NCI-H1105 (cell line): ENCODE measurements around the gene AMZ2.
"Not testable (repeated sequence)": the region's sequence is repeated elsewhere in the genome, so short reads cannot be mapped to it uniquely, and the experiment has no call there.

Source experiments
- DNase-seq: peaks from one replicate; lab custom pipeline; 2025; lab: John Stamatoyannopoulos, UW

Gene AMZ2, protein sequence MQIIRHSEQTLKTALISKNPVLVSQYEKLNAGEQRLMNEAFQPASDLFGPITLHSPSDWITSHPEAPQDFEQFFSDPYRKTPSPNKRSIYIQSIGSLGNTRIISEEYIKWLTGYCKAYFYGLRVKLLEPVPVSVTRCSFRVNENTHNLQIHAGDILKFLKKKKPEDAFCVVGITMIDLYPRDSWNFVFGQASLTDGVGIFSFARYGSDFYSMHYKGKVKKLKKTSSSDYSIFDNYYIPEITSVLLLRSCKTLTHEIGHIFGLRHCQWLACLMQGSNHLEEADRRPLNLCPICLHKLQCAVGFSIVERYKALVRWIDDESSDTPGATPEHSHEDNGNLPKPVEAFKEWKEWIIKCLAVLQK

DNA sequence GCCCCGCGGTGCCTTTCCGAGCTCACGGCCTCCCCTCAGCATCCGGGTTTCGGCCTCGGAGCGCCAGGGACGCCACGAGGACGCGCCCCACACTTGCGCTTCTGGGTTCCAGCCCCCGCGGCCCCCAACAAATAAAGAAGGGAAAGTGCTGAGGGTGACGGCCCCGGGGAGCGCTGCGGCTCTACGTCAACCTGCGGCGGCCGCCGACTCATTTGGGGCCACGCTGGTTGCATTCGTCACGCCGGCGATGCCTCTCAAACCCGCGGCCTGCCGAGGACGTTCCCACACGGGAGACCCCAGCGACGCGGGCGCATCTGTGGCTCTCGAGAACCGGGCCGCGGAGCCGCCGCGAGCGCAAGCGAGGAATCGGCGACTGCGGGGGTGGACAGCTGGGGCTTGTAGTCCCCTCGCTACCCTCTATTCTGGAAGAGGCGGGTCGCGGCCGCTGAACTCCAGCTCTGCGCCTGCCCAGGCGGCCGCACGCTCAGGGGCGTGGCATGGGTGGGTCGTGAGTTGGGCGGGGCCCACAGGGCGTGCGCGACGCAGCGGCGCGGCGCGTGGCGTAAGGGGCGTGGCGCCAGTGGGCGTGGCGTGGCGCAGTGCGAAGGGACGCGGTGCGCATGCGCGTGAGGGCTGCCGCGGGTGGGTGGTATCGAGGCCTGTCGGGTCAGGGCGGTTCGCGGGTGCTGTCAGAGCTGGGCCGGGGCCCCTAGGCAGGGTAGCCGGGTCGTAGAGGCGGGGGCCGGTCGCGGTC, at the start of gene AMZ2:
TSS of gene AMZ2 (plus strand) at position 599 of the 754 bp plus-strand sequence. CDS start 2,145 bp downstream, outside the sequence.
- peak; percentile 90 for DNase-seq

DNA sequence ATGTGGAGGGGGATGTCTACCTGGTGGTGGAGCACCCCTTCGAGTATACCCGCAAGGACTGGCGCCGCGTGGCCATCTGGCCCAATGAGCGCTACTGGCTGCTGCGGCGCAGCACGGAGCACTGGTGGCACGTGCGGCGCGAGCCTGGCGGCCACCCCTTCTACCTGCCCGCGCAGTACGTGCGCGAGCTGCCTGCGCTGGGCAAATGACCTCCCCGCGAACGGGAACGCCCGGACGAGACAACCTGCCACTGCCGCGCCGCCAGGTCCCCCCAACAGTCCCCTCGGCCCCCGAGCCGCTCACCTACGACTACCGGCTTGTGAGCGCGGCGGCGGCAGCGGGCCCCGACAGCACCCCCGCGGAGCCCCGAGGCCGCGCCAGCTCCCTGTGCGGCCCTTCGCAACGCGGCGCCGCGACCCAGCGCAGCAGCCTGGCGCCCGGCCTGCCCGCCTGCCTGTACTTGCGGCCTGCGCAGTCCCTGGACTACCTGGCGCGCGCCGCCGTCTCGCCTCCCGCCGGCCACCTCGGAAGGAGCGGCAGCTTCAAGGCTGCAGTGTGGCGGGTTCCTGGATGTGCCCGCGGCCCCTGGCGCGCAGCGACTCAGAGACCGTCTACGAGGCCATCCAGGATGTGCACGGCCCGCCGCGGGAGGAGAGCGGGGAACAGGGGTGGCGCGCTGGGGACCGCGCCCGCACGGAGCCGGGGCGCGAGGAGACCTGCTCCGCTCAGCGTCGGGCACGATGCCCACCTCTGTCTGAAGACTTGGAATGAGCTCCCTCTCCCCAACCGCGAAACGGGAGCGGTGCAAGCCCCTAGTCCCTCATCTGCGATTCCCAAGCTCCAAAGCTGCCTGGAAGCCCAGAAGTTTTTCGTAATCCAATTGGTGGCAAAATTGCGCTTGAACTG, 48.7 kb upstream of the AMZ2 start:
- peak; percentile 44 for DNase-seq

GRCh38 chr17:68199837-68200688, 47.8 kb upstream of the AMZ2 start:
- DNase-seq = peak; percentile 42

DNA sequence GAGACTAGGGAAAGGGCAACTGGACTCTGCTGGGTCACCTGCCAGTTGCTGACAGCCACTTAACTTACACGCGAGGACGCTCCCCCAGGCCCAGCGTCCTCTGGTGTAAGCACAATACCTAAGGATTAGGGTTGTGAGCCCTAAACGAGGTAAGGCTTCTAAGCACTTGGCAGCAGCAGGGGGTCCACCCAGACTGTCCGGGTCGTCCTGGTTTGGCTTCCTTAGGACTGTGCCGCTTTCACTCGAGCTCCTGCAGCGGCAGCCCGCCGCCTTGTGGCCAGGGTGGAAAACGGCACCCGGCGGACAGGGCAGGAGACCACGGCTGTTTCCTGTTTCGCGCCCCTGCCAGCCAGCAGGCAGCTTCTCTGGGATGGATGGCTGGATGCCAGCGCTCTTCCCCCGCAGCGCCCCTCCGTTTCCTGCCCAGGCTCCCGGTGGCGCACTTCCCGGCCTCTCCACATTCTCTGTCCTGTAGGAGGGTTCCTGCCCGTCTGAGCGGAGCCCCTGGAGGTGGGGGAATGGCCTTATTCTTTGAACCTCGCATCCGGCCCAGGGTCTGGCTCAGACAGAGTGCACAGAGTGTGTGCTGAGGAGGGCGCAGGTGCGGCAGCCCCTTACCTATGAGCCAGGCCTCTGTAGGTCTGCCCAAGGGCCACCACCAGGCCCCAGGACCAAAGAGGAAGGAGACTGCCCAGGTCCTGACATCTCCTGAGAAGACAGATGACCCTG, 47.0 kb upstream of the AMZ2 start:
- DNase-seq = peak; percentile 61

- DNase-seq = not testable (repeated sequence)
Observed at GRCh38 chr17:68201418-68201771, 46.4 kb upstream of the AMZ2 start.

DNA sequence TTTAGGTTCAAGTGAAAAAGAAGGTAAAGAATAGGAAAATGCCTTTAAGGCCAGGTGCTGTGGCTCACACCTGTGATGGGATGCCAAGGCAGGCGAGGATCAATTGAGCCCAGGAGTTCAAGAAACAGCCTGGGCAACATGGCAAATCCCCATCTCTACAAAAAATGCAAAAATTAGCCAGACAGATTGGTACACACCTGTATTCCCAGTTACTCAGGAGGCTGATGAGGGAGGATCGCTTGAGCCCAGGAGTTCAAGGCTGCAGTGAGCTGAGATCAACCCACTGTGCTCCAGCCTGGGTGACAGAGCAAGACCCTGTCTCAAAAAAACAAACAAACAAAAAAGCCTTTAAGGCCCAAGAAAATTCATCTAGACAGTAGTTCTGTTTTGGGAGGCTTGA, 45.5 kb upstream of the AMZ2 start:
- not testable (repeated sequence) for DNase-seq

- no peak for DNase-seq
Observed at GRCh38 chr17:68204736-68205135, 43.1 kb upstream of the AMZ2 start.

GRCh38 chr17:68205251-68205807, 42.5 kb upstream of the AMZ2 start:
- DNase-seq = peak; percentile 83

DNA sequence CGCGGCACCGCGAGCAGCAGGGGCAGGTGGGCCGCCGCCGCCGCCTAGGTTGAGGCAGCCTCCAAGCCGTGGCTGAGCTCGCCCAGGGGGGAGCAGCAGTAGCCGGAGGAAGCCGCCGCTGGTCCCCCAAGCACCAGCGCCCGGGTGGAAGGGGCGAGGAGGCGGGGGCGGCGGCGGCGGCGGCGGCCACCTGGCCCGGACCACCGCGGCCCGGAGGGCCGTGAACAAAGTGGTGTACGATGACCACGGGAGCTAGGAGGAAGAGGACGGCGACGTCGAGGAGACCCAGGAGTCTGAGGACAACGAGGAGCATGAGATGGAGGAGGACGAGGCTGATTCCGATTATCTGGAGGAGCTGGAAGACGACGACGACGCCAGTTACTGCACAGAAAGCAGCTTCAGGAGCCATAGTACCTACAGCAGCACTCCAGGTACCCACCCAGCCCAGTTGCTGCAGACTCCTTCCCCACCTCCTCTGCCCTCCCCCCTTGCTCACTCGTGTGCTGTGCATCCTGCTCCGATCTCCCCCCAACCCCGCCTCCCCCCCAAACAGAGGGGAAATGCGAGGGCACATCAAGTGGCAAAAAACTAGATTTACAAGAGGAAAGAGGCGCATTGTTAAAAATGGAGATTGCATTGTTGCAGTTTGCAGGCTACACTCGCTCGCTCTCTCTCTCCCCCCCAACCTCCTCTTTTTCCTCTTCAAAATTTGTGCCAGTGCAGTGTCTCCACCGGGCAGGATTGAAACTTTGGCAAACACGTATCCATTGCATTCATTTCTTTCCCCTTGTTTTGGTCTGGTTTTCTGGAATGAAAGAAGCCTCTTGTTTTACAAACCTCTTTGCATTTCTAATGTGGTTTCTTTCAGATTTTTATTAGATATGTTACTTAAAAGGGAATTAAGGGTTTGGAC, 41.8 kb upstream of the AMZ2 start:
- DNase-seq = peak; percentile 10

GRCh38 chr17:68207651-68208253, 40.1 kb upstream of the AMZ2 start:
- no peak for DNase-seq

DNA sequence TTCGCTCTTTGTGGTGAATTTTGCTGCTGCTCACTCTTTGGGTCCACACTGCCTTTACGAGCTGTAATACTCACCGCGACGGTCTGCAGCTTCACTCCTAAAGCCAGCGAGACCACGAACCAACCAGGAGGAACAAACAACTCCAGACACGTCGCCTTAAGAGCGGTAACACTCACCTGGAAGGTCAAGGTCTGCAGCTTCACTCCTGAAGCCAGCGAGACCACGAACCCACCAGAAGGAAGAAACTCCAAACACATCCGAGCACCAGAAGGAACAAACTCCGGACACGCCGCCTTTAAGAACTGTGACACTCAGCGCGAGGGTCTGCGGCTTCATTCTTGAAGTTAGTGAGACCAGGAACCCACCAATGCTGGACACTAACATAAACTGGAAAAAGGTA, 39.2 kb upstream of the AMZ2 start:
- not testable (repeated sequence) for DNase-seq

DNA sequence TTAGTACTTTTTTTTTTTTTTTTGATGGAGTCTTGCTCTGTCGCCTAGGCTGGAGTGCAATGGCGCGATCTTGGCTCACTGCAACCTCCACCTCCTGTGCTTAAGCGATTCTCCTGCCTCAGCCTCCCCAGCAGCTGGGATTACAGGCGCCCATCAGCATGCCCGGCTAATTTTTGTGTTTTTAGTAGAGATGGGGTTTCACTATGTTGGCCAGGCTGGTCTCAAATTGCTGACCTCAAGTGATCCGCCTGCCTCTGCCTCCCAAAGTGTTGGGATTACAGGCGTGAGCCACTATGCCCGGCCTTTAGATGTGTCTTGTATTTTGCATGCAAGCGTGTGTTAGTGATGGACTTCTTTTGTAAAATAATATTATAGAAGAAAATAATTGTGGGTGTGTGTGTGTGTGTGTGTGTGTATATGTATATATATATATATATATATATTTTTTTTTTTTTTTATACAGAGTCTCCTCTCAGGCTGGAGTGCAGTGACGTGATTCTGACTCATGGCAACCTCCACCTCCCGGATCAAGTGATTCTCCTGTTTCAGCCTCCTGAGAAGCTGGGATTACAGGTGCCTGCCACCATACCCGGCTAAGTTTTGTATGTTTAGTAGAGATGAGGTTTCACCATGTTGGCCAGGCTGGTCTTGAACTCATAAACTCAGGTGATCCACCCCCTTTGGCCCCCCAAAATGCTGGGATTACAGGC, 38.5 kb upstream of the AMZ2 start:
- not testable (repeated sequence) for DNase-seq

- DNase-seq = no peak
Observed at GRCh38 chr17:68210570-68211315, 37.1 kb upstream of the AMZ2 start.

GRCh38 chr17:68213428-68214411, 34.1 kb upstream of the AMZ2 start:
- DNase-seq = not testable (repeated sequence)

DNA sequence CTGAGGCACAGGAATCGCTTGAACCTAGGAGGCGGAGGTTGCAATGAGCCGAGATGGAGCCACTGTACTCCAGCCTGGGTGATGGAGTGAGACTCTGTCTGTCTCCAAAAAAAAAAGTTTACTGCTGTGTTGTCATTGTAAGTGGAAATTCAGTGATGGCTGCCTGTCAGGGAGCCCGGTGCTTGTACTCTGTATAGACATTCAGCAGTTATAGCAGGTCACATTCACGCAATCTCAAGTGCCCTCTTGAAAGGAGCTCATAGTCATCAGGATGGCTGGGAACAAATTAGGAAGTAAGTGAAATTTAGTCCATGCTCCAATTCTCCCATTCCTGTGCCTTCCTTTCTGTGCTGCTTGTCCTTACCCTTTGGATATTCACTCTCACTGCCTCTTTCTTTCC, 32.4 kb upstream of the AMZ2 start:
- not testable (repeated sequence) for DNase-seq

DNA sequence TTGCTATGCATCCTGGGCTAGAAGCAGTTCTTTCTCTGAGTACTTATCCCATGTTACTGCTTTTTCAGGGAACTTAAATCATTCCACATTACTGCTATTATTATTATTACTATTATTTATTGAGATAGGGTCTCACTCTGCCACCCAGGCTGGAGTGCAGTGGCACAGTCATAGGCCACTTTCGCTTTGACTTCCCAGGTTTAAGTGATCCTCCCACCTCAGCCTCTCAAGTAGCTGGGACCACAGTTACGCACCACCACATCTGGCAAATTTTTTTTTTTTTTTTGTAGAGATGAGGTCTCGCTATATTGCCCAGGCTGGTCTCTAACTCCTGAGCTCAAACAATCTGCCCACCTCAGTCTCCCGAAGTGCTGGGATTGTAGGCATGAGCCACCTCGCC, 28.4 kb upstream of the AMZ2 start:
- not testable (repeated sequence) for DNase-seq
